Ammon's horn (tissue), 1 donor: ENCODE measurements around the gene CD34.
A peak's percentile ranks its signal among the peaks of the same experiment; 100 is the strongest.

Experiments
- DNase-seq: peaks from one replicate; pipeline ENCODE4 v3.0.0-alpha.2; 2016; ENCODE audit warnings: low spot score

Gene CD34

DNA sequence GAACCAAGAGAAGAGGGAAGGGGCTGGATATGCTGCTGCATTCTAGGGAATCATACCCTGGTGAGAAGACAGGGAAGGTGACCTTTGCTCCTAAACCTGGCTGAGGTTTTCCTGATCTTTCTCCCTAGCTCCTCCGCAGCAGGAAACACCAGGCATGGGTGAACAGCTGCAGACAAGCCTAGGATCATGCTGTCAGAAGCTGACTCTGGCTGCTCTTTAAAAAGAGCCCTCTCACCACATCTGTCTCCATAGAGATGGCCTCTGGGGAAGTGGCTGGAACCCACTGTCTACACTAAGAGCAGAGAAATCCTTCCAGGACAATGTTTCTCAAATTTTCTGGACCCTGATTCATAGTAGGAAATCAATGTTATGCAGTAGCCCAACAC, 57.6 kb downstream of the CD34 start:
- no peak for DNase-seq

DNA sequence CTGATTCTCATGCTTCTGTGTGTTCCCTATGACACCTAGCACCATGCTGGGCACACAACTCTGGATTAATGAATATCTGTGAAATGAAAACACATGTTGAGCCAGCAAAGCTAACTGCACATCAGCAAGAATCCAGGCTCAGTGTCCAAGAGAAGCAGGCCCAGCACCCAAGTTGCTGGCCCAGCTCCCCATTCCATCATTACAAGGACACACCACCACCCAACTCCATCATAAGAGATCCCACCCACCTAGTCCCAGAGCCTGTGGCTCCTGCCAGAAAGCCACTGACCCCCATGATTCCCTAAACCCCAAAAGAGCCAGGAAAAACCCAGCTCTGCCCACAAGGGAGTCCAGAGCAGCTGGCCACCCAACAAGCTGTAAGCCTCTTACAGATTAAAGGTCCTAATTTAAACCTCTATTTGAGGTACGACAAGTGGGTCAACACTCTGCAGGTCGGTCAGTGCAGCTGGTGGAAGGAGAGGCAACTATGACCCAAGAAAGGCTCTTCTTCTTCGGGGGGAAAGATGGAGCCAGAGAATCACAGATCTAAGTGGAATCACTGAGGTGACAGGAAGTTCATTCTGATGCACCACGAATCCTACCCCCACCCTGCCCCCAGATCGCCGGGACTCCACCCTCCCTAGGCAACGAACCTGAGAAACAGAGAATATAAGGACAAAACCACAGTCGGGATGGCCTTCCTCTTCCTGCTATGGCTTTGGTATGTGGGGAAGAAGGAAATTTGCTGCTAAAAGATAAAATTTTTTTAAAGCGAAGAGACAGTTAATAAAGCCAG, 58.2 kb downstream of the CD34 start:
- no peak for DNase-seq

DNA sequence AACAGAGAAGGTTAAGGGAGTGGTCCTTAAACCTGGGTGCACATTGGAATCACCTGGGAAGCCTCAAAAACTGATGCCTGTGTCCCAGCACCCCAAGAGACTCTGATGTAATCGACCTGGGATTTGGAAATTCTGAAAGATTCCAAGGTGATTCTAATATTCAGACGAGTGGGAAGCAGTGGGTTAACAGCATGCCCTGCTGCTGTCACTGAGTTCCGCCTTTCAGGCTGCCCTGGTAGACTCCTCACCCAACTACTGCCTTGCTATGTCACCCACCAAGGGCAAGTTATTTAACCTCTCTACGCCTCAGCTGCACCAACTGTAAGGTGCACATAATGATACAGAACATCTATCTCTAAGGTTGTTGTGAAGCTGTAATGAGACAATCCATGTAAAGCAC, 59.2 kb downstream of the CD34 start:
- no peak for DNase-seq

GRCh38 chr1:207850621-207851407, 60.1 kb downstream of the CD34 start:
- DNase-seq, result no peak

DNA sequence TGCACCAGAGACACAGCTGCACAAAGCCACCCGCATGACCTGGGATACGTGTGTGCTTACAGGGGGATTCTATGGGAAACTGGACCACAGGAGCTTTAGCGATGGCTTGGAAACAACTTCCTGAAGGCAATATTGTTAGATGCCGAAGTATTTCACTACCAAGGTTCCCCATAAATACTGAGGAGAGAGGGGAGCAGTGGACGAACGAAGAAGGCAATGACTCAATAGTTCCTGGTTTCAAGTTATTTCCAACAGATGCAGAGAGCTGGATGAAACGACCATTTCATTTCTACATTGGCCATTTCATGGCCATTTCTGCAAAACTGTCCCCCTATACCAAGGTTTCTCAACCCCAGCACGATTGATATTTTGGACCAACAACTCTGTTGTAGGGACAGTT, 61.3 kb downstream of the CD34 start:
- DNase-seq, result no peak

GRCh38 chr1:207849016-207849415, 61.9 kb downstream of the CD34 start:
- no peak for DNase-seq

- no peak for DNase-seq
These were observed 62.7 kb downstream of the CD34 start for GRCh38 chr1:207848234-207848633.

DNA sequence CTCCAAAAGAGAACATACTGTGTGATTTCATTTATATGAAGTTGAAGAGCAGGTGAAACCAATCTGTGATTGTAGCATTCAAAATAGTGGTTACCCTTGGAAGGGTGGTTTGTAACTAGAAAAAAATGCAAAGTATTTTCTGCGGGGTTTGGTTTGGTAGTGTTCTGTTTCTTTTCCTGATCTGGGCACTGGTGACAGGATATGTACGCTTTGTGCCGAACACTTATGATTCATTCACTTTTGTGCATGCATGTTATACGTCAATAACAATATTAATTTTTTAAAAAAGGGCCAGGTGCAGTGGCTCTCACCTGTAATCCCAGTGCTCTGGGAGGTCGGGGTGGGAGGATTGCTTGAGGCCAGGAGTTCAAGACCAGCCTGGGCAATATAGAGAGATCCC, 63.8 kb downstream of the CD34 start:
- no peak for DNase-seq

- DNase-seq, result peak; percentile 58
These were observed 65.8 kb downstream of the CD34 start for GRCh38 chr1:207845109-207845508.

DNA sequence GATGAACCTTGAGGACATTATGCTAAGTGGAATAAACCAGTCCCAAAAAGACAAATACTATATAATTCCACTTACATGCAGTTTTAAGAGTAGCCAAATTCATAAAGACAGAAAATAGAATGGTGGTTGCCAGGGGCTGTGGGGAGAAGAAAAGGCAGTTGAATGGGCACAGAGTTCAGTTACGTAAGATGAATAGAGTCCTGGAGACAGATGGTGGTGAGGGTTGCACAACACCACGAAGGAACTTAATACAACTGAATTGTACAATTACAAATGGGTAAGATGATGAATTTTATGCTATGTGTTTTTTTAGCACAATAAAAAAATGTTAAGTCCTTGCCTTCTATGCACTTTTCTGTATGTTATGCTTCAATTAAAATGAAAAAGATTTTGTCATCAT, 66.6 kb downstream of the CD34 start:
- DNase-seq, result peak; percentile 66

- DNase-seq, result no peak
These were observed 68.4 kb downstream of the CD34 start for GRCh38 chr1:207842506-207842905.

DNA sequence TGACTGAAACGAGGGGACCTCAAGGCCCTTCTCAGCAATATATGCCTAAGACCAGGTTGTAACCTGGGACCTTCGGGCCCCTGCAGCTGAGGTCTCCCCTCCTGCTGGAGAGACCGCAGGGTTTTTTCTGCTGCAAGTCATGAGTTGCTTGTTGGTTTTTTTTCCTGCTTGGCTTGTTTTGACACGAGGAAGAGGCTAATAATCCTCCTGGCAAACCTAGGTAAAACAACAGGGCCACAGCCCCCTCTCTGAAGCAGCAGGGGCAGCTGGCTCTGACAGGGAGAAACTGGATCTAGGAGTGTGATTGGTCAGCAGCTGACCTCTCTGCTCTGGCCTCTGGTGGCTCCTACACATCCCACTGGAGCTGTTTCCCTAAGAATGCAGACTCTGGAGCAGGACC, 69.0 kb downstream of the CD34 start:
- DNase-seq, result no peak

DNA sequence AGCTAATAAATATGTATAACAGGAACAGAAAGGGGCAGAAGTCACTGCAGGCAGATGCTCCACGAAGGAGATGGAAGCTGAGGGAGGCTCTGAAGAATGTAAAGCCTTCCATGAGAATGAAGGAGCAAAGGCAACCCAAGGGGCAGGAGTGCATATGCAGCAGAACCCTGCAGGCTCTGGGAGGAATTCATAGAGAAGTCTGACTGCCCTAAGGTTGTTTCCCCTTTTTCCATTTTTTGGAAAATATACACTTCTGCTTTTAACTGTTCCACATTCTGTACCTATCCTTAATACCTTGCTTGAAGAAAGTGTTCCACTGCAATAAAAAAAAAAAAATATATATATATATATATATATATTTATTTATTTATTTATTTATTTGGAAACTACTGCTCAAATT, 69.6 kb downstream of the CD34 start:
- no peak for DNase-seq

DNA sequence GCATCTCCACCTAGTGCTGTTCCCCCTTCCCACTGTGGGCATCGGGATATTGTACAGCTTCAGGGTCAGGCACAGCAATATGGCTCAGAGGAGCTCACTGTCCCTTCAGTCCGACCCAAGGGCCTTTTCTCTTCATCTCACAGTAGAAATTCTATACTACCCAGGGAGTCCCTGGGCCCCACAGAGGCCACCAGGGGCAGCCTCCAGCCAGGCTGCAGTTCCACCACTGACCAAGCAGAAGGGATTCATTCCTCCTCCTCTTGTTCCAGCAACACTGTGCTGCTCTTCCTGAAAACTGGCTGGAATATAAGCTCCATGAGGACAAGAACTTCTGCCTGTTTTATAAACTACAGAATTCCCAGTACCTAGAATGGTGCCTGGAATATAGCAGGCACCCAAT, 70.5 kb downstream of the CD34 start:
- DNase-seq, result no peak

DNA sequence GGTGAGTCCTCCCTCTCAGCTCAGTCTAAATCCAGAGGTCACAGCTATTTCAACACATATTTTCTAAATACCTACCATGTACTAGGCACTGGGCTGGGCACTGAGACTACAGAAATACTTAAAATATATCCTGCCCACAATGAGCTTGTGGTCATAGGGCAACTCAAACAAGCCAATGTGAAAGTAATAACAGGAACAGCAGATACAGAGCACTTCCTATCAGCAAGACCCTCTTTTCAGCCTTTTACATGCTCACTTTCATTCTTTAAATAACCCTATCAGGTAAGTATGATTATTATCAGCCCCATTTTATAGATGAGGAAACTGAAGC, 71.9 kb downstream of the CD34 start:
- no peak for DNase-seq

GRCh38 chr1:207838156-207839082, 72.5 kb downstream of the CD34 start:
- peak; percentile 80 for DNase-seq

DNA sequence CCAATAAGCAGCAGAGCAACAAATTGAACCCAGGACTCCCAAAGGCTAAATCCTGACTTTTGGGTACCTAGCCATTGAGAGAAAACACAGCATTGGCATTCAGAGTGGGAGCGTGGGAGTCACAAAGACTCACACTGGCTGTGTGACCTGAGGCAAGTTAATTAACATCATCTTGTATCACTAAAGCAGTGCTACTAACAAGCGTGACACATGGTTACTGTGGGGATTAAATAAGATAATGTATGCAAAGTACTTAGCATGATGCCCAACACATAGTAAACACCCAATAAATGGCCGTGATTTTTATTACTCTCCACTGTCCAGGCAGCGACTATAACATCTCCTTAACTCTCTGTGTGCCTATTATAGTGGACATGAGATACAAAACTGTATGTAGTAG, 73.3 kb downstream of the CD34 start:
- no peak for DNase-seq

GRCh38 chr1:207836591-207837347, 74.2 kb downstream of the CD34 start:
- no peak for DNase-seq

GRCh38 chr1:207835958-207836357, 75.0 kb downstream of the CD34 start:
- no peak for DNase-seq

DNA sequence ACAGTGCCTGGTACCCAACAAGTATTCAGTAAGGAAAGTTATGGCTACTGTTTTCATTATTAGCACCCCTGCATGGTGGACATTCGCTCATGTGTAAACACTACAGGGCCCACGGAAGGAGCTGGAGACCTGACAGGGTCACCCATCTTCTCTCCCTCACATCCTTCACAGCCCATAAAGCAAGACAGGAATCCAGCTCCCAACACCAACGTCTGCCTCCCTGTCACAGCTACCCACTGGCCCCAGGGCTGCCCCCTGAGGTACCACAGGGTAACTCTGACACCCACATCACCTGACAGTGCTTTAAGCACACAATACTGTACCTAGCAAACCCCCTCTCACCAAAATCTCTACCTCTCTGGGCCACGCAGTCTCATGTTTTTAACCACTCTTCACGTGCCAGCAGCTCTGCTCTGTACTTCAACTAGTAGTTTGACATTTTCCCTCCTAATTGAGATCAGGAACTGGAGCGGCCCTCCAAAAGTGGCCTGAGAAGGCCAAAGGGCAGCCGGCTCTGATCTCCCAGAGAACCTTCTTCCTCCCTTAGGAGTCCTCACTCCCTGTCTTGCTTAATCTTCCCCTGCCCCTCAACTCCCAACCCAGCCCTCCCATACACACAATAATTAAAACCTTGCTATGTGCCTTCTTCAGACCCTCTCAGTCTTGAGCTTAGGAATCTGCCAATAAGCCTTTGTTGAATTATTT, 76.8 kb downstream of the CD34 start:
- DNase-seq, result no peak

DNA sequence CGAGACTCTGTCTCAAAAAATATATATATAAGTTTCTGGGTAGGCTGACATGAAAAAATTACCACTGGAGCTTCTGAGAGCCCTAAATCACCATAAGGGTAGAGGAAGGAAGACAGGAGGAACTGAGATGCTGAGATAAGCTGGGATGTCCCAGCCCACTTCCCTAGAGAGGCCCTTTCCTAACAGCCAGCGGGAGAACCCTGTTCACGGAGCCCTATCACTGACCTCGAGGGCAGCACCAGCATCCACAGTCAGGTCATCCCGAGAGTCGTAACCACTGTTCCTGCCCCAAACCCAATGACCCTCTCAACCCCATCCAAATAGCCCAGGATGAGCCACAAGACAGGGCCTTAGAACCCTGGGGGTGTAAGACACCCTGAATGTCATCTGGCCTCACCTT, 77.5 kb downstream of the CD34 start:
- DNase-seq, result no peak
